GM15510 (cell line): ENCODE measurements around the gene TENM4.

Experiments
- POLR2A ChIP-seq: IDR thresholded peaks from 3 replicates; pipeline ENCODE4 v1.6.1; 2011; ENCODE audit warnings: borderline replicate concordance; ENCODE audit not compliant: insufficient read length; ENCODE audit errors: extremely low read depth

Gene TENM4

GRCh38 chr11:79095424-79095823 is 345.4 kb downstream of the TENM4 start:
- no peak for TF ChIP-seq POLR2A

- no peak for TF ChIP-seq POLR2A
These were observed 346.2 kb downstream of the TENM4 start for GRCh38 chr11:79094616-79095015.

- TF ChIP-seq POLR2A: no peak
These were observed 348.0 kb downstream of the TENM4 start for GRCh38 chr11:79092791-79093353.

- no peak for TF ChIP-seq POLR2A
These were observed 350.6 kb downstream of the TENM4 start for GRCh38 chr11:79090191-79090705.

GRCh38 chr11:79089601-79090000 is 351.2 kb downstream of the TENM4 start:
- no peak for TF ChIP-seq POLR2A

GRCh38 chr11:79088967-79089366 is 351.9 kb downstream of the TENM4 start:
- TF ChIP-seq POLR2A: no peak

- no peak for TF ChIP-seq POLR2A
These were observed 352.9 kb downstream of the TENM4 start for GRCh38 chr11:79087961-79088318.

GRCh38 chr11:79087238-79087960 is 353.4 kb downstream of the TENM4 start:
- TF ChIP-seq POLR2A: no peak

- TF ChIP-seq POLR2A: no peak
These were observed 354.8 kb downstream of the TENM4 start for GRCh38 chr11:79086056-79086455.

GRCh38 chr11:79084382-79084781 is 356.4 kb downstream of the TENM4 start:
- TF ChIP-seq POLR2A: no peak

GRCh38 chr11:79083352-79083751 is 357.5 kb downstream of the TENM4 start:
- no peak for TF ChIP-seq POLR2A

GRCh38 chr11:79082907-79083306 is 357.9 kb downstream of the TENM4 start:
- TF ChIP-seq POLR2A: no peak

GRCh38 chr11:79082280-79082679 is 358.6 kb downstream of the TENM4 start:
- TF ChIP-seq POLR2A: no peak

- no peak for TF ChIP-seq POLR2A
These were observed 359.3 kb downstream of the TENM4 start for GRCh38 chr11:79081471-79082031.

GRCh38 chr11:79080551-79080950 is 360.3 kb downstream of the TENM4 start:
- no peak for TF ChIP-seq POLR2A

GRCh38 chr11:79078999-79079398 is 361.8 kb downstream of the TENM4 start:
- TF ChIP-seq POLR2A: no peak
